GM23248 (cell line): ENCODE data around the gene CORIN.

ENCODE experiments used
- EZH2 ChIP-seq: fragments of 200-600 bp; sonication (generic); IDR thresholded peaks from 2 replicates; pipeline ENCODE4 v1.6.1; 2018; ENCODE audit warnings: antibody characterized with exemption, mild to moderate bottlenecking; ENCODE audit not compliant: insufficient read depth, poor library complexity, severe bottlenecking
- EZH2phosphoT487 ChIP-seq: fragments of 200-600 bp; sonication (generic); IDR thresholded peaks from 2 replicates; pipeline ENCODE4 v1.6.1; 2018; ENCODE audit warnings: antibody characterized with exemption, moderate library complexity, mild to moderate bottlenecking, low read depth; ENCODE audit not compliant: insufficient read depth

DNA sequence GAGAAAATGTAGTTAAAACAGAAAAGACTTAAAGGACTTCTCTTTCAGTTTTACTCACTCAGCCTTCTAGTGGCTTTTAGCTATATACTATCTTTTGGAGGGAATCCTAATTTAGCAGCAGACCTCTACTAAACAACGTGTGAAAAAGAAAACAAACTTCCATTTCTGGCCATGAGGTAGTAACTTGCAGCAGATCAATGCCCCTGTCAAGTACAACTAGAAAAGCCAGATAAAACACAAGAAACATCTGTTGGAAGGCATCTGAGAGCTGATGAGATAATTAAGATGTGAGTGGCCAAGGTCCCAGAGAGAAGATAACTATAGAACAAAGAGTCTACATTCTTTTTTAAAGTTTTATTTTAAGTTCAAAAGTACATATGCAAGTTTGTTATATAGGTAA lies 101.7 kb downstream of the CORIN start:
- TF ChIP-seq EZH2 (no peak), EZH2phosphoT487 (no peak)
